NCI-H1417 (cell line): Measurements from ENCODE around the gene PRSS22.

Source experiments
- DNase-seq, 3 experiments: peaks; one replicate each; lab custom pipeline; 2025; lab: John Stamatoyannopoulos, UW

PRSS22 gene

DNA sequence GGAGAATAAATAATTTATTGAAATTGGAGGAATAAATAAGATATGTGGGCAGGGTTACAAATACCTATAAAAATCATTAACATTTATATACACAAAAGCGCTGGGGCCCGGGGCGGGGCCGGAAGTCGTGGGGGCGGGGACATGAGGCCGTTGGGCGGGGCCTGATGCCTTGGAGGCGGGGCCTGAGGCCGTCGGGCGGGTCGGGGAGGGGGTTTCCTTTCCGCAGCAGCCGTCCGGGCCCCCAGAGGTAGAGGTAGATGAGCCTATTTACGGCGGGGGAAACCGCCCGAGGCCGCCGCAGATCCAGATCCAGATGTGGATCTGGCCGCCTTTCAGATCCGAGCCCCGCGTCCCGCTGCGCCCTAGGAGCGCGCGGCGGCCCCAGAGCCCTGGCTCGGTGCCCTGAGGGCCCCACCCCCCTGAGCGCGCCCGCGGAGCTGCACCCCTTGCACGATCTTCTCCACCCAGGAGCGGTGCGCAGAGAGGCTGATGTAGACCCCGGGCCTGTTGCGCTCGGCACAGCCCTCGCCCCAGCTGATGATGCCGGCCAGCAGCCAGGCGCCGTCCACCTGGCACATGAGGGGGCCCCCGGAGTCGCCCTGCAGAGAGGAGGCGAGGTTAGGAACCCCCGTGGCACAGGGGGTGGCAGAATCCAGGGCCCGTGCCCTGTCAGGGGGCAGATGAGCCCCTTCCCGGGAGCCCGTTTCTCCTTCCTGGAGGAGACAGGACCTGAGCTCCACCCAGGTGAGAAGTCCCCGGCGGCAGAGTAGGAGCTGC is 5.1 kb downstream of the PRSS22 start:
- DNase-seq = no peak

DNA sequence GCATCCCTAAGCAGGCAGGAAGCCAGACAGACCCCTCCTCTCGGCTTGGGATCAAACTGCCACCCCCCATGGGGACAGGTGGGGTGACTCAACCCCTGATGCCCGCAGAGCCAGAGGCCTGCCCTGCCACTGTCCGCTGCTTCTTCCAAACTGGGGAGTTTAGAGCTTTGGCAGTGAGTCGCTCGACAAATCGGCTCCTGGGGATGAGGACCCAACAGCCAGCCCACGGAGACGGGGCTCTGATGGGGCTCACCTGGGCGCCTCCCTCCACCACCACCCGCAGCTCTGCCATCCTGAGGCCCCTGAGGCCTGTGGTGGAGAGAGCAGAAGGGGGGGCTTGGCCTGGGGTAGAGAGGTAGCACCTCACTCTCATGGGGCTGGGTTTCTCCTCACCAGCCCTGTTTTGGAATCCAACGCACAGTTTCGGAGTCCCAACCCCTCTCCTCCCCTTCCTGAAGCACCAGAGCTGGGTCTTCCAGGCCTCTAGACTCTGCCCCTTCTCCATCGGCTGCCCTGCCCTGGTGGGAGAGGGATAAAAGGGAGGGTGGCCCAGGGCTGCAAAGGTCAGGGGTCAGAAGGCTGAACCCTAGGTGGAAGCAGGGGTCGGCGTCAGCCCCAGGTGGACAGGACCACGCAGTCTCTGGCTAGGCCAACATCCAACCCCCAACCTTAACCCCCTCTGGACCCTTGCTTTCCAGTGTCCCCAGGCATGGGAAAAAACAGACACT is 5.8 kb downstream of the PRSS22 start:
- DNase-seq = no peak

DNA sequence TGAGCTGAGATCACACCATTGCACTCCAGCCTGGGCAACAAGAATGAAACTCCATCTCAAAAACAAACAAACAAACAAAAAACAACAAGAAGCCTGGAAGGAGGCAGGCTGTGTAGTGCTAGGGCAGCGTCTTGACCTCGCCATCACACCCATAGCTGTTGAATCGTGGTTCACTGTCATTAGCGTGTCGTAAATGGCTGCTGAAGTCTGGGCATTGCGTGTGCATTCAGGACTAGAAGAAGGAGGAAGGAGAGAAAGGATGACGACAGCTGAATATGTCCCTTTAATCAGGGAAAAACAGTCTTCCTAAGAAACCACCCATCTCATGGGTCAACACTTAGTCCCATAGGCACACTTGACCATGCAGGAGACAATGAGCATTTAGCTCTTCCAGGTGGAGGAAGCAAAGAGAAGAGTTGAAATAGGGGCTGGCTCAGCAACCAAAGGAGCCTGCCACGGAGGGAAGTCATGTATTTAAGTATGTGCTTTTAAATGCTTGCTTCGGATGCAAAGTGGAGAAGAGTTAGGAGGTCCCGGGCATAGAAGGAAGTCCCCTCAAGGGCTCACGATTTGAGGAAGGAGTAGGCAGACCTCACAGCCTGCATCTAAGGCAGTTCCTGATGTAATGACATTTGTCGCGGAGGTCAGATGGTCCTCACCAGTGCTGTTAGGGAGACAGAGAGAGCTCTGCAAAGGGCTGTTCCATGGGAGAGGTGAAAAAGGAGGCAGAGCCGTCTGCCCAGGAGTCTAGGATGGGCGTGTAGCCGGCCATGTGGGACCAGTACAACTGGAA is 8.8 kb downstream of the PRSS22 start:
- DNase-seq = no peak

- DNase-seq = no peak
Measured at GRCh38 chr16:2846511-2847310, 11.3 kb downstream of the PRSS22 start.

DNA sequence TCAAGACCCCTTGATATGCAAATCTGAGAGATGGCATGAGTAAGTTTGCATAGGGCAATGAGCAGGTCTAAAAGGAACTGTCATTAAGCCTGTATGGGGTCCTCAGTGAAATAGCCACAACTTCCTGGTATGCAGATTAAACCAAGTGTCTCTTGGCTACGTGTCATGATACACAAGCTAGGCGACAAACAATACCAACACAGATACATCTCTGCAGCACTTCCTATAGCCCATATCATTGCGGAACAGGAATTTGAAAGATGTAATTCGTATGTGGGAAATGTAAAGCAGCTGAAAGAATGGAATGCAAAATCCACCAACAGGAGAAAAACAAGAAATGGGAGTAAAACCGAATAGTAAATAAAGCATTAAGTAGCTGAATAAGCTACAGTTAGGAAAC is 12.9 kb downstream of the PRSS22 start:
- no peak for DNase-seq

DNA sequence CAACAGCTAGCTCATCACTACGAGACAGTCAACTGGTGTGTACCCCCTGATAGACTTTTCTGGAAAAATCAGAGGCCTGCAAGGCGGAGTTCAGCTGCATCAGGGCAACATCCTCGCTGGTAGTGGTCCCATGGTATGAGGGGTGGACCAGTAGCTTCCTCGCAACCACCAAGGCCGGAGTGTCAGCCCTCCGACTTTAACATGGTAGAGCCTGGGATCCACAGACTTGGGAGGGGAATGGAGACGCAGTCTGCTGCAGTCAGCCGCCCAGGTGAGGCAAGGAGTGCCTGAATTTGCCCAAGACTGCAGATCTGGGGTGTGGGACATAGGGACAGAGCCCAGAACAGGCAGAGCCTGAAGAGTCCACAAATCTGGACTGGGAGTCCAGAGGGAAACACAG is 14.4 kb downstream of the PRSS22 start:
- no peak for DNase-seq

DNA sequence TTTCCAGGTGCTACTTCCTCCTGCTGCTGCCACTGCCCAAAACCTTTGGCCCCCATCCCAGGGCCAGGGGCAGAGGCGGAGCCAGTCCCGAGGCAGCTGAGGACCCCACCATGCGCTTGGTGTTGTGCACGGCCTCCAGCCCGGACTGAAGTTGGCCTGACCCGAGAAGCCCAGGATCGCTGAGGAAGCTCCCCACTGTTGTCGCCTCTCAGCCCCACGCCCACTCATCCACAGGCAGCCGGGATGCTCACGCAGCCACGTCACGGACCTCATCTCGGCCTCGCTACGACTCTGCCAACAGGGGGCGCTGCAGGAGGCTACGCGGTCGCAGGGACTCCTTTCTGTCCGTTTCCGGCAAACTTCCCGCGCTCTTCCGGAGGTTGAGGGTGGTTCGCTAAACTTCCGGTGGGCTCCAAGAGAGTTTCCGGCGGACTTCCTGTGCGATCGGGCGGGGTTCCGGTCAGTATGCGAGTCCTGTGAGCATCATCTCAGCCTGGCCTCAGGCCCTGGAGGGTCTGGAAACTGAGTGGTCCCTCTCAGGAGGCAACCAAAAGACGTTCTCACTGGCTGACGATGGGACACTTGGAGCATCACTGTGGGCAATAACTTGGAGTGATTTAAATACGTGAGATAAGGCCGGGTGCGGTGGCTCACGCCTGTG is 15.5 kb downstream of the PRSS22 start:
- DNase-seq = no peak

GRCh38 chr16:2841606-2842339 is 16.2 kb downstream of the PRSS22 start:
- no peak for DNase-seq

- DNase-seq = no peak
Measured at GRCh38 chr16:2840914-2841313, 17.1 kb downstream of the PRSS22 start.

GRCh38 chr16:2839650-2840450 is 18.1 kb downstream of the PRSS22 start:
- DNase-seq = no peak

GRCh38 chr16:2838928-2839327 is 19.0 kb downstream of the PRSS22 start:
- DNase-seq = peak in 2 of 3 experiments; percentile 50 to 71

DNA sequence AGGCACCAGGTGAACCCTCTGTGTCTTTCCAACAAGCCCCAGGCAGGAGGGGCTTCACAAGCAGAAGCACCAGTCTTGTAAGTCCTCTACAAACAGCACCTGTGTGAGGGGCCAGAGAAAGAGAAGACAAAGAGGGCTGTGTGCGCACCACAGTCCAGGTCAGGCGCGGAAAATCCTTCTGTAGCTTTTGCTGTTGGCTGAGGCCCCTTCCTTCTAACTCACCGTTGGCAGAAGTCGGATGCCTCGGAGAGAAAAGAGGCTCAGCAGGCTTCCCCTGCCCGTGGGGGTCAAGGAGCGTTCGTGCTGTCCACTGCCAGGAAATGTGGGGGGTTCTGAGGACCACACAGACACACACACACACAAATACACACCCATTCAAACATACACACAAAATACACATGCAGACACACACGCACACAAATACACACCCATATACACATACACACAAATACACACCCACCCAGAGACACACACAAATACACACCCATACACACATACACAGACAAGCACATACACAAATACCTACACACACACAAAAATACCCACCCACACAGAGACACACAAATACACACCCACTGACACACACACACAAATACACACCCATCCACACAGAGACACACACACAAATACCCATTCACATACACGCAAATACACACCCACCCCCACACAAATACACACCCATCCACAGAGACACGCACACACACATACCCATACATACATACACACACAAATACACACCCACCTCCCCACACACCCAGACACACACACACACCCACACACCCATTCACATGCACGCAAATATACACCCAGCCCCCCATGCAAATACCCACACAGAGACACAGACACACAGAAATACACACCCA is 21.1 kb downstream of the PRSS22 start:
- DNase-seq = no peak

GRCh38 chr16:2835638-2836493 is 22.1 kb downstream of the PRSS22 start:
- DNase-seq = no peak

GRCh38 chr16:2834968-2835367 is 23.0 kb downstream of the PRSS22 start:
- DNase-seq = no peak

GRCh38 chr16:2833776-2834175 is 24.2 kb downstream of the PRSS22 start:
- no peak for DNase-seq

DNA sequence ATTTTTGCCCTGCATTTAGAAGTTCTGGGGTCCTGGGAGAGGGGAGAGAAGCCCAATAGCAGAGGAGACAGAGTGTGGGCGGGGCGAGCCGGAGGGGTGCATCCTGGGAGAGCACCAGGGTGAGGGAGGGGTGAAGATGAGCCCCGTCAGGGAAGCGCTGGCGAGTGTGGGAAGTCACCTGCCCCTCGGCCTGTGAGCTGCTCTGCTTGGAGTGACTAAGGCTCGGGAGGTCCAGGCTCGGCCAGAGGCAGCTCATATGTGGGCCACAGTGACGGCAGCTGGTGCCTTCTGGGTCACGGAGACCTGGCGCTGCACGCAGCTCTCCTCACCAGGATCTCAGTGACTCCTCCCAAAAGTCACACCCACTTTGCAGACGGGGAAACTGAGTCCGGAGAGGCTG is 26.8 kb downstream of the PRSS22 start:
- DNase-seq = no peak

- DNase-seq = no peak
Measured at GRCh38 chr16:2830355-2830695, 27.6 kb downstream of the PRSS22 start.
